HG02885 (cell line): ENCODE results near the gene CABCOCO1.

ENCODE experiments used
- ATAC-seq: cut with Tn5 transposase; IDR thresholded peaks from one replicate; pipeline ENCODE4 v1.9.1; 2021; ENCODE audit warnings: mild to moderate bottlenecking; ENCODE audit not compliant: unreplicated experiment, poor library complexity

CABCOCO1 gene

GRCh38 chr10:61662794-61663259 is at the start of gene CABCOCO1:
Gene CABCOCO1, plus strand, starts transcription at chr10:61662929. Its CDS starts 44 bp downstream, at chr10:61662973.
- no peak for ATAC-seq

GRCh38 chr10:61613665-61614064 is 49.1 kb upstream of the CABCOCO1 start:
- no peak for ATAC-seq

- ATAC-seq: no peak
These were observed 46.1 kb upstream of the CABCOCO1 start for GRCh38 chr10:61616611-61617010.

DNA sequence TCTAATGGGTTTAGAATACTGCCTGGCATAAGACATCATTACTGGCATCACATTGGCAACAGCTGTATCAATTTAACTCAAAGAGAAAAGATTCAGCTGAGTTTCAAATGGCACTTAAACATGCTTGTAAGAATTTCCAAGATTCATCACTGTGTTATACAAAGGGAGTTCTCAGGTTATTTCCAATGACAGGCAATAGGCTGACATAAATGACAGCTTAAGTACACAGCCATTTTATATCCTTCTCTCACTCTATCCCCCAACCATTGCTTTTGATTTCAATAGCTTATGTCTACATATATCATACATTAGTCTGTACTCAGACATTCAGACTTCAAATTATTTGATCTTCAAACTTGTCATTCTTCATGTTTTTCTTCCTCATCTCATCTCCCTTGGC is 45.5 kb upstream of the CABCOCO1 start:
- ATAC-seq: no peak

DNA sequence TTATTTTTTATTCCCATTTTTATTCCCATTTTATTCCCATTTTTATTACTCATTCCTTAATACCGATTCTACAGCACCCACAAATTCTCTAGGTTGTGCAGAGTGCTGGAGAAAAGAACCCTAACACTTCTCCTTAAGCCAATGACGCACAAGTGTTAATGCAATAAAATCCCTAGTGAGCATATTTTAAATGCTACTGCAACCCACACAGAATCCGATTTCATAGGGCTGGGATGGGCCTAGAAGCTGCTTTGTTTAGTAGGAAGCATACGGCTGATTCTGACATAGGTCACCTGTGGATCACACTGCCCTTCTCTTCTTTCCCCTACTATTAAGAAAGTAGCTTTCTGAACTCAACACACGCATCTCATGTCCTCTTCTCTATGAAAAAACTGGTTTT is 45.1 kb upstream of the CABCOCO1 start:
- no peak for ATAC-seq

DNA sequence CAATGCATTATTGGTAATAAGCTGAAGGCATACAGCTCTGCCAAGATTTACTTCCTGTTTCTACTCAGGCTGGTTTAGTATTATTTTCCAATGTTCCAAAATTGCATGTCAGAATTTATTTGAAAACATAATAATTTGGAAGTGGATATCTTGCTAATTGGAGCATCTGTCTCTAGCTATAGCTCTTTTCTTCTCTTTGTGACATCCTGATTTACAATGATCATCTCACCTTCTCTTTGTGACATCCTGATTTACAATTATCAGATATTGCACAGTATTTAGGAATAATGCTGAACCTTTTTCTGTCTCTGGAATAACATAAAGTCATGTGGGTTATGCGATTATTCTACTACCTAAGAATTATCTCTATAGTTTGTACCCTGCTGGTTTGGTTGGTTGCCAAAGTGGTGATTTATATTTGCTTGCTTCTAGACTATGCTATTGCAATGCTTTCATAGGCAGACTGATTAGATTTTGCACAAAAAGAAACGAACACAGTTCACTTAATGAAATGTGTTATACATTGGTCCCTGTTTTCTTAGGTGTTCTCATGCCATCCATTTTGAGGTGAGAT is 44.3 kb upstream of the CABCOCO1 start:
- ATAC-seq: no peak

GRCh38 chr10:61620506-61620905 is 42.2 kb upstream of the CABCOCO1 start:
- ATAC-seq: no peak

GRCh38 chr10:61621605-61622051 is 41.1 kb upstream of the CABCOCO1 start:
- ATAC-seq: no peak

GRCh38 chr10:61623161-61623560 is 39.6 kb upstream of the CABCOCO1 start:
- ATAC-seq: no peak

DNA sequence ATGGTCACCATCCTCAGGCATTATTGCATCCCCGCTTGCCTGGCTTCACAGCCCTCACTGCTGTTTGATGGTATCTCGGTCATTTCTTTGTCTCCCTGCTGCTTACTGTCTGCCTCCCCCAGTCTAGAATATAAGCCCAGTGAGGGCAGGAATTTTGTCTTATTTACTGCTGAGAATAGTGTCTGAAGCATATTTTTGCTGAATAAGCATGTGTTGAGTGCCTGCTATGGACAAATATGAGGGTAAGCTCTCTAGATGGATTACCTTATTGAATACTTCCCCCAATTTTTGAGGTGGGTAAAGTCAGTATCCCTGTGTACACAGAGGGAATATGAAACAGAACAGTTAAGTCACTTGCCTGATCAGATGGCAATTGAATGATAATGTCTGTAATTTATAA is 36.5 kb upstream of the CABCOCO1 start:
- no peak for ATAC-seq

GRCh38 chr10:61627266-61627665 is 35.5 kb upstream of the CABCOCO1 start:
- no peak for ATAC-seq

DNA sequence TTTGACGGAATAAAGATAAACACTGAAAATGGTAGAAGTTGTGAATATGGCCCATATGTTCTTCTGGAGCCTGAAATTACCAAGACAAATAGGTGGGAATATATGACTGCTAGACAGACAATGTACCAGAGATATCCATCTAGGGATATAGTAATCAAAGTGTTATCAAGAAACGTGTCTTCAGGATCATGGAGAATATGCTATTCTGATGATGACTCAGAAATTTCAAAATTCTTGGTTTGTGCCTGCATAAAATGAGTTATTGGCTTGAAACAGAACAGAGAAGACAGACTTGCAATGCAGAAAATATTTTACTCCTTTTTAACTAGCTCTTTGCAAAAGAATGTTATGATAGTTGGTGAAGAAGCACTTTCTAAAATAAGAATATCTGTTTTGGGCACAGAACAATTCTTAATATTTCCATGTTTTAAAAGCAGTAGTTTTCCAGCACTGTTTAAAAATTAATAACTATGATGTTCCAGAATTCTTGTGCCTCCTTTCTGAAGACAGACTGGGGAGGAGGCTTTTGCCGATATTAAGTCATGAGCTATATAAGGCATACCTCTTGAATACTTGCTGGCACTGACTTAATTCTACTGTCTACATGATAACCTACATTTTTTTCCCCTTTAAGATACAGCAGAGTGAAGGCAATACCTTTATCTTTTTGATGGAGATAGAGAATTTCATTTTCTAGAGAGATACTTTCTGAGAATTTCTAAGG is 34.4 kb upstream of the CABCOCO1 start:
- ATAC-seq: no peak

GRCh38 chr10:61628875-61629513 is 33.7 kb upstream of the CABCOCO1 start:
- no peak for ATAC-seq

DNA sequence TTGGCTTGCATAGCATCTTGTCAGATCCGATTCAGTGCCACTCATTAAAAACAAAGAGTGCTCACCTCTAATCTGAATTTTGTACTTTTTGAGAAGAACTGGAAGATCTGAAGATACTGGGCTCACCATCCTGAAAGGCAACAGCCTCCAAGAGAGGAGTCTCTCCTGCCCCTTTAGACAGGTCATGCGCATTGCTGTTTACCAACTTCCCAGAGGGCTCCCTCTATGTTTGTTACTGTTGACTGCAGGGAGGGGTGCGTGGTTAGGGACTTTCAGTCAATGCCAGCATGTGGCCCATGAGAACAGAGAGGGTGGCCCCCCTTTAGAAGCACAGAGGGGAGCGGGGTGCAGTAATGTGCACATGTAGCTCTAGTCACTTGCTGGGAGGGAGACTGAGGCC is 33.2 kb upstream of the CABCOCO1 start:
- no peak for ATAC-seq

DNA sequence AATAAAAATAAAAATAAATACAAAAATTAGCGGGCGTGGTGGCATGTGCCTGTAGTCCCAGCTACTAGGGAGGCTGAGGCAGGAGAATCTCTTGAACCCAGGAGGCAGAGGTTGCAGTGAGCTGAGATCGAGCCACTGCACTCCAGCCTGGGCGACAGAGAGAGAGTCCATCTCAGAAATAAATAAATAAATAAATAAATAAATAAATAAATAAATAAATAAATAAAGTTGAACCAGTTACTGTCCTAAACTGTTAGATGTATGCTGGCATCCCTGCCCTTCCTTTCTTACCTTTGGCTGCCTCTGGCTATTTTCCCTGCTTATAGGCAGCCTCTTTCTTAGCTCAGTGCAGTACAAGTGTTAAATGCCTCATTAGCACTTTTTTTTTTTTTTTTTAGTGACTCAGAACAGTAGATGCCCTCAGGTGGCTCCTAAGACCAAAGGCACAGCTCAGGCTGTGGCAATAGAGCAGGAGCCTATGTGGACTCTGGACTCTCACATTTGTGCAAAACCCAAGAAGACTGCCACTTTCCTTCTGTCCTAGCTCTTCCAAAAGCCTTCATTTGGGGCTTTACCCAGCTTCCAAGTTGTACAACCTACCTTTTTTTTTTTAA is 30.6 kb upstream of the CABCOCO1 start:
- no peak for ATAC-seq

GRCh38 chr10:61633665-61634064 is 29.1 kb upstream of the CABCOCO1 start:
- no peak for ATAC-seq

GRCh38 chr10:61634746-61635145 is 28.0 kb upstream of the CABCOCO1 start:
- no peak for ATAC-seq

- ATAC-seq: no peak
These were observed 27.3 kb upstream of the CABCOCO1 start for GRCh38 chr10:61635471-61635870.

- no peak for ATAC-seq
These were observed 26.8 kb upstream of the CABCOCO1 start for GRCh38 chr10:61635932-61636331.

- no peak for ATAC-seq
These were observed 22.8 kb upstream of the CABCOCO1 start for GRCh38 chr10:61639952-61640351.

GRCh38 chr10:61640856-61641255 is 21.9 kb upstream of the CABCOCO1 start:
- no peak for ATAC-seq
